Liver (tissue), 3 donors: Measurements from ENCODE around the gene RNU1-2.

Experiments
- EGR1 ChIP-seq, 2 donors: IDR thresholded peaks; 2 replicates each; pipeline ENCODE4 v1.6.1; 2016 to 2018; ENCODE audit warnings: antibody characterized with exemption in 2 of 2, low read depth in 2 of 2
- FOXA1 ChIP-seq: IDR thresholded peaks from 2 replicates; pipeline ENCODE4 v1.6.1; 2016; ENCODE audit warnings: antibody characterized with exemption
- GABPA ChIP-seq, 2 donors: IDR thresholded peaks in 1 of 2; conservative IDR thresholded peaks in 1 of 2; 2 replicates each; pipeline ENCODE4 v1.6.1; 2016; ENCODE audit warnings: antibody characterized with exemption in 2 of 2, mild to moderate bottlenecking in 1 of 2, moderate library complexity in 1 of 2
- JUND ChIP-seq, 2 donors: IDR thresholded peaks; 2 replicates each; pipeline ENCODE4 v1.6.1; 2016; ENCODE audit warnings: antibody characterized with exemption in 2 of 2
- RAD21 ChIP-seq, 2 donors: IDR thresholded peaks; 2 replicates each; pipeline ENCODE4 v1.6.1; 2016; ENCODE audit warnings: antibody characterized with exemption in 2 of 2, mild to moderate bottlenecking in 2 of 2
- RXRA ChIP-seq, 2 donors: IDR thresholded peaks; 2 replicates each; pipeline ENCODE4 v1.6.1; 2017 to 2018; ENCODE audit warnings: antibody characterized with exemption in 2 of 2, mild to moderate bottlenecking in 1 of 2
- SP1 ChIP-seq: IDR thresholded peaks from 2 replicates; pipeline ENCODE4 v1.6.1; 2018; ENCODE audit warnings: antibody characterized with exemption, mild to moderate bottlenecking
- TAF1 ChIP-seq: conservative IDR thresholded peaks from 2 replicates; pipeline ENCODE4 v1.6.1; 2016; ENCODE audit warnings: antibody characterized with exemption, mild to moderate bottlenecking
- TF ChIP-seq, protein P1 (sequence below): fragments of 150-350 bp; IDR thresholded peaks from 2 replicates; pipeline ENCODE4 v1.5.1; 2017; ENCODE audit warnings: improper control_type of control experiment, low read depth, low read length; ENCODE audit not compliant: missing input control
- TF ChIP-seq, protein P2 (sequence below): IDR thresholded peaks from 2 replicates; pipeline ENCODE4 v1.6.1; 2016; ENCODE audit warnings: antibody characterized with exemption
- TF ChIP-seq, protein P3 (sequence below): IDR thresholded peaks from 2 replicates; pipeline ENCODE4 v1.6.1; 2016; ENCODE audit warnings: antibody characterized with exemption, mild to moderate bottlenecking
- TF ChIP-seq, protein P4 (sequence below): IDR thresholded peaks from 2 replicates; pipeline ENCODE4 v1.6.1; 2016; ENCODE audit warnings: antibody characterized with exemption
- donor health status: healthy.
- donor health status: healthy.

DNA sequence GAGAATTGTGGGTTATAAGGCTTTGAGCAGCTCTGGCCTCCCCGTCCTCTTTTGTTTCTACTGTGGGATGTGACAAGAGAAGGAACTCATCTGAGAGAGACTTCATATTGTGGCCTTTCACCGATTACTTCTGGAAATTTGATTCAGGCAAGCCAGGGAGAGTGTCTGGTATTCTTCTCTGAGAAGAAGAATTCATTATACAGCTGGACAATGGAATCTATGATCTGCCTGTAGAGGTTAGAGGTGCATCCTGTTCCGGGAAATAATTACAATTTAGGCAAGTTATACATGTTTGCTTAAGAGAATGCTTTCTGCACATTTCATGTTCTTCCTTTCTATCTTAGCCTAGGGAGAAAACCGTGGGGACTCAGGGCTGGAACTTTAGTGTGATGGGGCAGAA is 12.8 kb upstream of the RNU1-2 start:
- TF ChIP-seq, protein P1, sequence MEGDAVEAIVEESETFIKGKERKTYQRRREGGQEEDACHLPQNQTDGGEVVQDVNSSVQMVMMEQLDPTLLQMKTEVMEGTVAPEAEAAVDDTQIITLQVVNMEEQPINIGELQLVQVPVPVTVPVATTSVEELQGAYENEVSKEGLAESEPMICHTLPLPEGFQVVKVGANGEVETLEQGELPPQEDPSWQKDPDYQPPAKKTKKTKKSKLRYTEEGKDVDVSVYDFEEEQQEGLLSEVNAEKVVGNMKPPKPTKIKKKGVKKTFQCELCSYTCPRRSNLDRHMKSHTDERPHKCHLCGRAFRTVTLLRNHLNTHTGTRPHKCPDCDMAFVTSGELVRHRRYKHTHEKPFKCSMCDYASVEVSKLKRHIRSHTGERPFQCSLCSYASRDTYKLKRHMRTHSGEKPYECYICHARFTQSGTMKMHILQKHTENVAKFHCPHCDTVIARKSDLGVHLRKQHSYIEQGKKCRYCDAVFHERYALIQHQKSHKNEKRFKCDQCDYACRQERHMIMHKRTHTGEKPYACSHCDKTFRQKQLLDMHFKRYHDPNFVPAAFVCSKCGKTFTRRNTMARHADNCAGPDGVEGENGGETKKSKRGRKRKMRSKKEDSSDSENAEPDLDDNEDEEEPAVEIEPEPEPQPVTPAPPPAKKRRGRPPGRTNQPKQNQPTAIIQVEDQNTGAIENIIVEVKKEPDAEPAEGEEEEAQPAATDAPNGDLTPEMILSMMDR, result no peak
- peak in 1 of 2 donors; percentile 18 for TF ChIP-seq RXRA (IDR thresholded peaks at IDR 0.05)
- no peak for TF ChIP-seq RAD21 (IDR thresholded peaks at IDR 0.05)
- TF ChIP-seq, protein P2, sequence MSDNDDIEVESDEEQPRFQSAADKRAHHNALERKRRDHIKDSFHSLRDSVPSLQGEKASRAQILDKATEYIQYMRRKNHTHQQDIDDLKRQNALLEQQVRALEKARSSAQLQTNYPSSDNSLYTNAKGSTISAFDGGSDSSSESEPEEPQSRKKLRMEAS, result no peak
- TF ChIP-seq SP1, result peak; percentile 45
- TF ChIP-seq GABPA (IDR thresholded peaks at IDR 0.05 in 1 of 2, conservative IDR thresholded peaks at IDR 0.05 in 1 of 2), result no peak
- TF ChIP-seq, protein P3, sequence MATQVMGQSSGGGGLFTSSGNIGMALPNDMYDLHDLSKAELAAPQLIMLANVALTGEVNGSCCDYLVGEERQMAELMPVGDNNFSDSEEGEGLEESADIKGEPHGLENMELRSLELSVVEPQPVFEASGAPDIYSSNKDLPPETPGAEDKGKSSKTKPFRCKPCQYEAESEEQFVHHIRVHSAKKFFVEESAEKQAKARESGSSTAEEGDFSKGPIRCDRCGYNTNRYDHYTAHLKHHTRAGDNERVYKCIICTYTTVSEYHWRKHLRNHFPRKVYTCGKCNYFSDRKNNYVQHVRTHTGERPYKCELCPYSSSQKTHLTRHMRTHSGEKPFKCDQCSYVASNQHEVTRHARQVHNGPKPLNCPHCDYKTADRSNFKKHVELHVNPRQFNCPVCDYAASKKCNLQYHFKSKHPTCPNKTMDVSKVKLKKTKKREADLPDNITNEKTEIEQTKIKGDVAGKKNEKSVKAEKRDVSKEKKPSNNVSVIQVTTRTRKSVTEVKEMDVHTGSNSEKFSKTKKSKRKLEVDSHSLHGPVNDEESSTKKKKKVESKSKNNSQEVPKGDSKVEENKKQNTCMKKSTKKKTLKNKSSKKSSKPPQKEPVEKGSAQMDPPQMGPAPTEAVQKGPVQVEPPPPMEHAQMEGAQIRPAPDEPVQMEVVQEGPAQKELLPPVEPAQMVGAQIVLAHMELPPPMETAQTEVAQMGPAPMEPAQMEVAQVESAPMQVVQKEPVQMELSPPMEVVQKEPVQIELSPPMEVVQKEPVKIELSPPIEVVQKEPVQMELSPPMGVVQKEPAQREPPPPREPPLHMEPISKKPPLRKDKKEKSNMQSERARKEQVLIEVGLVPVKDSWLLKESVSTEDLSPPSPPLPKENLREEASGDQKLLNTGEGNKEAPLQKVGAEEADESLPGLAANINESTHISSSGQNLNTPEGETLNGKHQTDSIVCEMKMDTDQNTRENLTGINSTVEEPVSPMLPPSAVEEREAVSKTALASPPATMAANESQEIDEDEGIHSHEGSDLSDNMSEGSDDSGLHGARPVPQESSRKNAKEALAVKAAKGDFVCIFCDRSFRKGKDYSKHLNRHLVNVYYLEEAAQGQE, result no peak
- no peak for TF ChIP-seq EGR1 (IDR thresholded peaks at IDR 0.05; ENCODE audit: low read depth in 2 of 2)
- no peak for TF ChIP-seq TAF1
- peak in 1 of 2 donors; percentile 36 for TF ChIP-seq JUND (IDR thresholded peaks at IDR 0.05)
- TF ChIP-seq FOXA1, result no peak
- TF ChIP-seq, protein P4, sequence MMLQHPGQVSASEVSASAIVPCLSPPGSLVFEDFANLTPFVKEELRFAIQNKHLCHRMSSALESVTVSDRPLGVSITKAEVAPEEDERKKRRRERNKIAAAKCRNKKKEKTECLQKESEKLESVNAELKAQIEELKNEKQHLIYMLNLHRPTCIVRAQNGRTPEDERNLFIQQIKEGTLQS, result no peak
